K562 (cell line): Measurements from ENCODE around the gene AGRN. TPM values are rescaled to one million over a fixed set of nuclear protein-coding genes. Genes with fewer than 3 reads are reported as not detected.

ENCODE experiments used
- ATAC-seq: fragments of 200-7000 bp; cut with Tn5 transposase; 3 replicates; pipeline ENCODE4 v1.9.1; 2020; ENCODE audit warnings: moderate library complexity
- BruUV-seq: library from RNA; stranded (reverse); fragments of 400-500 nt; replicated peaks from 2 replicates; lab custom pipeline; 2021; lab: Mats Ljungman, UMichigan
- CTCF ChIA-PET: fragments of 300-600 bp; formaldehyde crosslinking; extraction: SDS; loops from one replicate; lab custom pipeline; 2021; ENCODE audit warnings: low intra/inter-chr PET ratio; lab: Yijun Ruan, JAX
- POLR2A ChIA-PET: fragments of 300-600, 350-650 bp; sonication (Branson Sonifier 250); formaldehyde crosslinking; extraction: SDS; loops from one replicate; lab custom pipeline; 2021; ENCODE audit warnings: antibody characterized with exemption, inconsistent platforms; lab: Yijun Ruan, JAX
- DNase-seq, 4 experiments: peaks; one replicate each; pipeline versions ENCODE4 v3.0.0 to v3.0.0-alpha.2; 2011 to 2018; ENCODE audit warnings: low spot score in 3 of 4, mixed read lengths in 3 of 4; ENCODE audit errors: extremely low read depth in 1 of 4
- FAIRE-seq: peaks from 2 replicates; lab custom pipeline; 2011; peaks lifted over from hg19 to GRCh38; lab: Jason Lieb, UNC
- H2AFZ ChIP-seq: 2 replicates; pipeline ENCODE4 v1.6.0; 2011; ENCODE audit warnings: low read depth, low read length, control low read depth, inconsistent platforms
- H3K27ac ChIP-seq: fragments of 200-600 bp; 3 replicates; pipeline ENCODE4 v1.8.0; 2011; ENCODE audit warnings: low read depth, mild to moderate bottlenecking, control low read depth, inconsistent platforms, low read length, moderate library complexity, mixed read lengths; ENCODE audit errors: extremely low read depth
- H3K27me3 ChIP-seq, 2 experiments: fragments of 300-600 bp in 1 of 2; 2 replicates in 1 of 2; 3 replicates in 1 of 2; pipeline versions ENCODE4 v1.6.0 to v1.8.0; 2011; ENCODE audit warnings: inconsistent platforms in 2 of 2, low read length in 2 of 2, mild to moderate bottlenecking in 1 of 2, mixed read lengths in 1 of 2, moderate library complexity in 1 of 2; ENCODE audit not compliant: control insufficient read depth in 2 of 2, insufficient read depth in 2 of 2
- H3K36me3 ChIP-seq: fragments of 300-600 bp; 3 replicates; pipeline ENCODE4 v1.8.0; 2011; ENCODE audit warnings: mild to moderate bottlenecking, low read length, inconsistent platforms; ENCODE audit not compliant: control insufficient read depth, insufficient read depth
- H3K4me1 ChIP-seq, 2 experiments: fragments of 200-600 bp in 1 of 2; replicated peaks in 1 of 2; 2 replicates in 1 of 2; 3 replicates in 1 of 2; pipeline versions ENCODE4 v1.5.1 to v1.8.0; 2011; ENCODE audit warnings: inconsistent platforms in 2 of 2, low read length in 2 of 2, mild to moderate bottlenecking in 1 of 2, mixed read lengths in 1 of 2, moderate library complexity in 1 of 2; ENCODE audit not compliant: control insufficient read depth in 2 of 2, insufficient read depth in 2 of 2
- H3K4me2 ChIP-seq: 2 replicates; pipeline ENCODE4 v1.6.1; 2011; ENCODE audit warnings: low read length, control low read depth, inconsistent platforms, mixed read lengths; ENCODE audit not compliant: insufficient read depth
- H3K4me3 ChIP-seq: fragments of 200-600 bp; sonication (generic), shearing (Covaris generic); 2 replicates; pipeline ENCODE4 v1.5.1; 2016; ENCODE audit warnings: control low read depth, inconsistent platforms
- H3K79me2 ChIP-seq: fragments of 200-600 bp; 3 replicates; pipeline ENCODE4 v1.8.0; 2011; ENCODE audit warnings: low read length, inconsistent platforms; ENCODE audit not compliant: control insufficient read depth, insufficient read depth
- H3K9ac ChIP-seq, 2 experiments: 2 replicates each; pipeline versions ENCODE4 v1.6.0 to v1.6.1; 2011; ENCODE audit warnings: low read depth in 2 of 2, low read length in 2 of 2, control low read depth in 1 of 2, inconsistent platforms in 1 of 2, mild to moderate bottlenecking in 1 of 2, mixed read lengths in 1 of 2; ENCODE audit not compliant: insufficient read depth in 1 of 2
- H3K9me1 ChIP-seq: one replicate; pipeline ENCODE4 v1.6.0; 2011; ENCODE audit warnings: inconsistent platforms, mild to moderate bottlenecking, low read length, moderate library complexity; ENCODE audit not compliant: control insufficient read depth, insufficient read depth
- H3K9me3 ChIP-seq: replicated peaks from 2 replicates; pipeline ENCODE4 v1.5.1; 2011; ENCODE audit warnings: low read depth, low read length, inconsistent platforms; ENCODE audit not compliant: control insufficient read depth, insufficient read depth
- H4K20me1 ChIP-seq: replicated peaks from 2 replicates; pipeline ENCODE4 v1.6.1; 2011; ENCODE audit warnings: low read length, inconsistent platforms, mixed read lengths; ENCODE audit not compliant: control insufficient read depth, insufficient read depth
- CCNT2 ChIP-seq: IDR thresholded peaks from 2 replicates; pipeline ENCODE4 v1.6.1; 2011; ENCODE audit warnings: borderline replicate concordance, low read depth, mild to moderate bottlenecking, moderate library complexity, mixed read lengths, low read length; ENCODE audit not compliant: insufficient read length; ENCODE audit errors: extremely low read depth
- CREBBP ChIP-seq: IDR thresholded peaks from one replicate; pipeline ENCODE4 v1.6.1; 2012; ENCODE audit warnings: low read depth, mild to moderate bottlenecking, control low read depth, inconsistent platforms, low read length
- EGR1 ChIP-seq: fragments of 450-650 bp; conservative IDR thresholded peaks from 2 replicates; pipeline ENCODE4 v1.6.1; 2017; ENCODE audit warnings: mild to moderate bottlenecking
- GABPB1 ChIP-seq: sonication (generic); formaldehyde crosslinking; IDR thresholded peaks from 2 replicates; pipeline ENCODE4 v1.8.0; 2022; ENCODE audit warnings: mild to moderate bottlenecking, missing genetic modification reagents
- KLF6 ChIP-seq: fragments of 250-450 bp; sonication (Bioruptor Pico); IDR thresholded peaks from 2 replicates; pipeline ENCODE4 v1.4.0; 2020; ENCODE audit warnings: mild to moderate bottlenecking, moderate library complexity, borderline replicate concordance
- RFX7 ChIP-seq: fragments of 250-450 bp; sonication (Bioruptor Pico); IDR thresholded peaks from 2 replicates; pipeline ENCODE4 v1.5.1; 2021; ENCODE audit warnings: mild to moderate bottlenecking
- STAT6 ChIP-seq: sonication (generic); formaldehyde crosslinking; IDR thresholded peaks from 2 replicates; pipeline ENCODE4 v1.8.1; 2023; ENCODE audit warnings: mild to moderate bottlenecking, missing genetic modification reagents
- SUPT5H ChIP-seq: fragments of 450-650 bp; IDR thresholded peaks from 2 replicates; pipeline ENCODE4 v1.6.1; 2016
- VEZF1 ChIP-seq: fragments of 200-800 bp; sonication (Bioruptor generic); IDR thresholded peaks from 2 replicates; pipeline ENCODE4 v1.6.1; 2017; ENCODE audit warnings: missing genetic modification characterization, missing compliant biosample characterization
- ZNF253 ChIP-seq: fragments of 250-450 bp; sonication (Bioruptor Pico); conservative IDR thresholded peaks from 2 replicates; pipeline ENCODE4 v1.6.1; 2021; ENCODE audit warnings: mild to moderate bottlenecking
- WGBS: fragments of 100-300 bp; shearing (Covaris generic); methylation state at CpG from one replicate; pipeline ENCODE4 v1.1.6; 2016; ENCODE audit warnings: low coverage, mixed read lengths; ENCODE audit not compliant: insufficient coverage; ENCODE audit errors: missing lambda C conversion rate; 5-methylcytosine and 5-hydroxymethylcytosine counted together
- in situ Hi-C: fragments of 300-500 bp; cut with MboI; formaldehyde crosslinking; loops from 4 replicates; pipeline ENCODE4 v1.15.0; 2018; ENCODE audit warnings: inconsistent platforms, mixed read lengths
- intact Hi-C: fragments of 100-400 bp; cut with micrococcal nuclease; formaldehyde crosslinking; loops from 2 replicates; pipeline ENCODE4 v1.14.2; 2022
- polyA plus RNA-seq, 8 experiments: library from polyadenylated mRNA; depleted of rRNA in 4 of 8; stranded (reverse) in 5 of 8; unstranded in 3 of 8; fragments of >200 nt; fragmentation: Nextera tagmentation in 2 of 8; fragmentation: Illumina TruSeq in 1 of 8; extraction: Ambion mirVana in 2 of 8; extraction: Trizol in 1 of 8; gene quantifications; 2 replicates each; pipeline versions ENCODE4 v1.2.1 to v1.2.3, GENCODE V29; 2011 to 2014; ENCODE audit warnings: inconsistent platforms in 1 of 8, missing spikeins in 1 of 8
- total RNA-seq, 7 experiments: library from RNA; depleted of rRNA in 6 of 7; stranded (reverse); fragments of >200 nt in 6 of 7; fragmentation: Illumina TruSeq in 2 of 7; extraction: Trizol in 2 of 7; gene quantifications; 2 replicates each; pipeline versions ENCODE4 v1.2.1 to v1.2.3, GENCODE V29; 2011 to 2021; ENCODE audit warnings: low replicate concordance in 1 of 7

Gene AGRN
- total and polyA plus RNA-seq, 9 of the 15 experiments (the other 6 are each of a cell fraction or from before 2014, with no cell fraction given) = 0.04 to 111 (median 18.1) TPM

GRCh38 chr1:1019122-1019999 is 559 bp upstream of the AGRN start (continued):
- TF ChIP-seq VEZF1 (CRISPR knock-in tag) = peak; percentile 95
- TF ChIP-seq CCNT2 = peak; percentile 63

- peak overlapping the region; percentile 72 to 99 for H3K9ac ChIP-seq
- CTCF ChIA-PET = no interaction called here
- no peaks in the 10 kb centered on the region for H3K27me3 ChIP-seq
- peak overlapping the region; percentile 76 for H3K4me3 ChIP-seq
- H3K9me3 ChIP-seq = no peaks in the 10 kb centered on the region
- in situ Hi-C loops = no loop called here
- no peak for FAIRE-seq
- peaks cover 29 to 68% of the 10 kb centered on the region in 2 experiments for H3K4me1 ChIP-seq
- peak; percentile 68 to 79 (median 76) for DNase-seq
- H3K9me1 ChIP-seq = peaks cover 12% of the 10 kb centered on the region
- peak overlapping the region; percentile 85 for H2AFZ ChIP-seq
- ATAC-seq = peak; percentile 49
- POLR2A ChIA-PET = interaction anchor here (0.6 kb wide), 1 partner anchor 11 kb away, joined by 3 read pairs; no protein-coding TSS in a partner anchor
- H3K79me2 ChIP-seq = peaks cover 40% of the 10 kb centered on the region
- no TSS peak for BruUV-seq
- intact Hi-C loops = loop anchor here (5.0 kb wide), 1 partner anchor 42 kb away; no protein-coding TSS in a partner anchor
- peak overlapping the region; percentile 79 for H3K4me2 ChIP-seq
- peaks cover 38% of the 10 kb centered on the region; the same call in 1 of the 3 replicates for H3K36me3 ChIP-seq
- peak overlapping the region; percentile 80 for H3K27ac ChIP-seq
- WGBS = 0% methylated on average over 19 of the region's 59 CpGs
- peaks cover 13% of the 10 kb centered on the region for H4K20me1 ChIP-seq
- TF ChIP-seq SUPT5H (no peak), STAT6 (no peak), CREBBP (no peak), GABPB1 (CRISPR knock-in tag) (no peak), EGR1 (peak; percentile 64), ZNF253 (CRISPR knock-in tag) (no peak), KLF6 (CRISPR knock-in tag) (no peak), RFX7 (CRISPR knock-in tag) (no peak)
These were observed 592 bp downstream of the AGRN start for GRCh38 chr1:1020415-1021009.
